ENCODE measurements around the gene LDAH.

LDAH gene

GRCh38 chr2:20650877-20651730 lies 171.8 kb downstream of the LDAH start, which contains the start of gene HS1BP3:
Gene HS1BP3, minus strand, starts transcription at chr2:20651098. Its CDS starts 35 bp downstream, at chr2:20651063.
- peak; percentile 54 for DNase-seq (ENCODE audit: low read depth)

- peak; percentile 29 for DNase-seq (ENCODE audit: low read depth)
Observed at GRCh38 chr2:20650393-20650876, 172.5 kb downstream of the LDAH start.

GRCh38 chr2:20649976-20650375 lies 172.9 kb downstream of the LDAH start:
- no peak for DNase-seq (ENCODE audit: low read depth)

GRCh38 chr2:20649576-20649975 lies 173.3 kb downstream of the LDAH start:
- no peak for DNase-seq (ENCODE audit: low read depth)

GRCh38 chr2:20648831-20649230 lies 174.1 kb downstream of the LDAH start:
- no peak for DNase-seq (ENCODE audit: low read depth)

GRCh38 chr2:20648206-20648605 lies 174.7 kb downstream of the LDAH start:
- DNase-seq (ENCODE audit: low read depth) = no peak

GRCh38 chr2:20647738-20648137 lies 175.2 kb downstream of the LDAH start:
- DNase-seq (ENCODE audit: low read depth) = no peak

GRCh38 chr2:20647211-20647610 lies 175.7 kb downstream of the LDAH start:
- DNase-seq (ENCODE audit: low read depth) = no peak

- no peak for DNase-seq (ENCODE audit: low read depth)
Observed at GRCh38 chr2:20646446-20646845, 176.5 kb downstream of the LDAH start.

GRCh38 chr2:20645761-20646160 lies 177.1 kb downstream of the LDAH start:
- no peak for DNase-seq (ENCODE audit: low read depth)

- DNase-seq (ENCODE audit: low read depth) = no peak
Observed at GRCh38 chr2:20645301-20645701, 177.6 kb downstream of the LDAH start.

- DNase-seq (ENCODE audit: low read depth) = no peak
Observed at GRCh38 chr2:20643826-20644225, 179.1 kb downstream of the LDAH start.

GRCh38 chr2:20643060-20643459 lies 179.8 kb downstream of the LDAH start:
- no peak for DNase-seq (ENCODE audit: low read depth)

- peak; percentile 35 for DNase-seq (ENCODE audit: low read depth)
Observed at GRCh38 chr2:20642055-20642971, 180.6 kb downstream of the LDAH start.

- no peak for DNase-seq (ENCODE audit: low read depth)
Observed at GRCh38 chr2:20641123-20641985, 181.5 kb downstream of the LDAH start.

GRCh38 chr2:20640411-20641122 lies 182.3 kb downstream of the LDAH start:
- no peak for DNase-seq (ENCODE audit: low read depth)

GRCh38 chr2:20638646-20639430 lies 184.1 kb downstream of the LDAH start:
- no peak for DNase-seq (ENCODE audit: low read depth)

- DNase-seq (ENCODE audit: low read depth) = no peak
Observed at GRCh38 chr2:20638014-20638413, 184.9 kb downstream of the LDAH start.

- DNase-seq (ENCODE audit: low read depth) = no peak
Observed at GRCh38 chr2:20637147-20637546, 185.8 kb downstream of the LDAH start.
